ENCODE data around the gene ZC3H12C.

DNA sequence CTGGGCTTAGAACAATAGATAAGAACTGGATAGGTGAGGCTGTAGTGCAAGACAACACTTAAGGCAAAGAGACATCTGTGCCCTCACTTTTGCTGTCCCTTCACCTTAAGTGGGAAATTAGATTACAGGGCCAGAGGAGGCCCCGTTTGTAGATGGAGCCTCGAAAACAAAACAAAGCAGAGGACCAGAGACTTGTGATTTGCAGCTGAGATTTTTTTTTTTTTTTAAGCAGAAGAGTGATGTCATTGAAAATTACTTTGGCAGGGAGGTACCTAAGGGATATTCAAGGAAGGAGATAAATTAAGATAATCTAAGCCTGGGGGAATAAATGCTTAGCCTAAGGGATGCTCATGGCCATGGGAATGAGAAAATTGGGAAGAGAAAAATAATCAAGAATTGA lies 31.4 kb downstream of the ZC3H12C start:
- TF ChIP-seq ZNF274 (IDR thresholded peaks at IDR 0.05; ENCODE audit: low read depth, low read length) (no peak), YY1 (IDR thresholded peaks at IDR 0.05; ENCODE audit: insufficient read depth, insufficient read length) (no peak), SUZ12 (IDR thresholded peaks at IDR 0.05; ENCODE audit: extremely low read depth, insufficient read depth, insufficient read length) (no peak)

Data from NT2/D1 (cell line).